BJ (cell line): Measurements from ENCODE around the gene MYO18B. TPM values are rescaled to one million over a fixed set of nuclear protein-coding genes. Genes with fewer than 3 reads are reported as not detected.

Experiments used
- CTCF ChIA-PET: fragments of 350-600 bp; formaldehyde crosslinking; extraction: SDS; loops from one replicate; lab custom pipeline; 2021; ENCODE audit warnings: antibody characterized with exemption, inconsistent platforms; lab: Yijun Ruan, JAX
- POLR2A ChIA-PET: fragments of 300-600 bp; sonication (Branson Sonifier 250); formaldehyde crosslinking; extraction: SDS; loops from one replicate; lab custom pipeline; 2021; ENCODE audit warnings: antibody characterized with exemption; lab: Charles Lee
- DNase-seq: peaks from one replicate; pipeline ENCODE4 v3.0.0-alpha.2; 2011; ENCODE audit warnings: low read depth
- H3K27me3 ChIP-seq: 2 replicates; pipeline ENCODE4 v1.6.0; 2011; ENCODE audit warnings: low read length; ENCODE audit not compliant: control insufficient read depth, insufficient read depth
- H3K36me3 ChIP-seq: 2 replicates; pipeline ENCODE4 v1.5.1; 2011; ENCODE audit warnings: low read length; ENCODE audit not compliant: control insufficient read depth, insufficient read depth
- H3K4me3 ChIP-seq: 2 replicates; pipeline ENCODE4 v1.5.1; 2011; ENCODE audit warnings: low read depth, mild to moderate bottlenecking, control low read depth, low read length
- polyA plus RNA-seq: library from polyadenylated mRNA; depleted of rRNA; stranded (reverse); fragments of >200 nt; gene quantifications from 2 replicates; pipeline ENCODE4 v1.2.3, GENCODE V29; 2011
- TF ChIP-seq, protein P1 (sequence below): IDR thresholded peaks from 2 replicates; pipeline ENCODE4 v1.5.1; 2011; ENCODE audit warnings: low read depth, mild to moderate bottlenecking, control low read depth, inconsistent platforms, low read length, moderate library complexity; ENCODE audit not compliant: insufficient read depth

MYO18B gene
- polyA plus RNA-seq, 1 experiment: not detected

DNA sequence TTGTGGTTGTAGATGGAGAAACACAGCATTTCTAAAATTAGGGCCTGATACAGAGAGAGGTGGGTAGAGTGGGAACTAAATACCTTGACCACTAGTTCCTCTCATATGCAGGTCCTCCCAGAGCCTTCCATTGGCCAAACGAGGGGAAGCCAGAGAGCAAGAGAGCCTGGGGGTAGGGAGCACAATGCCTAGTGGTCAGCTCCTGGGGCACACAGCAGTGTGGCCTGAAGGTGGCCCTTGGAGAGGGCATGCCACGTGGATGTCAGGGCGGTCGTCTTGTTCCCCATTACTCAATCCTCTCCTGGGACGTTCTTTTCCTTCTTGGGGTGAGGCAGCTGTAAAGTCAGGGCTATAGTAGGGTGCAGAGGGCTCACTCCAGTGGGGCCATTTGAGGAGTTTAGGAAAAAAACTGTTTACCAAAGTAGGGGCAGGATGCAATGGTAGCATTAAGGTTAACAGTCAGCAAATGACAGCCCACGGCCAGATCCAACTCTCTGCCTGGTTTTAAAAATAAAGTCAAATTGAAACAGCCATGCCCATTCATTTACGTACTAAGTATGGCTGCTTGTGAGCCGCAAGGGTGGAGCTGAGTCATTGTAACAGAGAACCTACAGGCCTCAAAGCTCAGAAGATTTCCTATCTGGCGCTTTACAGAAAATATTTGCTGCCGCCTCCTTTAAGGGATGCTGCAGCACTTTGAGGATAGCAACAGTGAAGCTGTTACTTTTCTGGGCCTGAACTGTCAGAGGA is 7.6 kb downstream of the MYO18B start:
- Histone ChIP-seq H3K4me3 (no peak overlapping the region), H3K27me3 (no peaks in the 10 kb centered on the region), H3K36me3 (no peaks in the 10 kb centered on the region)
- ChIA-PET POLR2A (no interaction called here), CTCF (interaction anchor here (0.9 kb wide), 1 partner anchor 389 kb away, joined by 4 read pairs; no protein-coding TSS in a partner anchor)
- TF ChIP-seq, protein P1, sequence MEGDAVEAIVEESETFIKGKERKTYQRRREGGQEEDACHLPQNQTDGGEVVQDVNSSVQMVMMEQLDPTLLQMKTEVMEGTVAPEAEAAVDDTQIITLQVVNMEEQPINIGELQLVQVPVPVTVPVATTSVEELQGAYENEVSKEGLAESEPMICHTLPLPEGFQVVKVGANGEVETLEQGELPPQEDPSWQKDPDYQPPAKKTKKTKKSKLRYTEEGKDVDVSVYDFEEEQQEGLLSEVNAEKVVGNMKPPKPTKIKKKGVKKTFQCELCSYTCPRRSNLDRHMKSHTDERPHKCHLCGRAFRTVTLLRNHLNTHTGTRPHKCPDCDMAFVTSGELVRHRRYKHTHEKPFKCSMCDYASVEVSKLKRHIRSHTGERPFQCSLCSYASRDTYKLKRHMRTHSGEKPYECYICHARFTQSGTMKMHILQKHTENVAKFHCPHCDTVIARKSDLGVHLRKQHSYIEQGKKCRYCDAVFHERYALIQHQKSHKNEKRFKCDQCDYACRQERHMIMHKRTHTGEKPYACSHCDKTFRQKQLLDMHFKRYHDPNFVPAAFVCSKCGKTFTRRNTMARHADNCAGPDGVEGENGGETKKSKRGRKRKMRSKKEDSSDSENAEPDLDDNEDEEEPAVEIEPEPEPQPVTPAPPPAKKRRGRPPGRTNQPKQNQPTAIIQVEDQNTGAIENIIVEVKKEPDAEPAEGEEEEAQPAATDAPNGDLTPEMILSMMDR: no peak
- no peak for DNase-seq

DNA sequence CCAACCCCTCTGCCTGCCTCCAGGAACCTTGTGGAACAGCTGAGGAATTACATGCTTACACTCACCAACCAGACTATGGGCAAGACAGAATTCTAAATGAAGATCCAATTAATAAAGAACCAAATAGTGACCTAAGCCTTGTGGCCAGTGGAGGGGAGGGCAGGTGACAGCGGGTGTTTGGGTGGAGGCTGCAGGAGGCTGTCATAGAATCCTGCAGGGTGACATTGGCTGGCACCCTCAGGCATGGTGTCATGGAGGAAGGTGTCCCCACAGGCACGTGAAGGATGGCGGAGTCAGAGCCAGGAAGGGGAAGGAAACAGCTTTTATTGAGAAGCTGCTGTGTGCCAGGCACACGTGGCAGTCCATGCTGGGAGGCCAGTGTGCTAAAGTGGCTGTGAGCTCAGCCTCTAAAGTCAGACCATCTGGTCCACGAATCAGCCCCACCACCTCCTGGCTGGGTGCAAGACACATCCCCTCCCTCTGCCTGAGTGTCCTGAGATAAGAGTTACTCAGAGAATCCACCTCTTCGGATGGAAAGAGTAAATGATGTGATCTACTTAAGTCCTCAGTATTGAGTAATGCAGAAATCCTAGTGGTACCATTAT is 8.7 kb downstream of the MYO18B start:
- Histone ChIP-seq H3K36me3 (no peaks in the 10 kb centered on the region), H3K4me3 (no peak overlapping the region), H3K27me3 (no peaks in the 10 kb centered on the region)
- POLR2A ChIA-PET: no interaction called here
- CTCF ChIA-PET: interaction anchor here (0.6 to 1.2 kb wide), 3 partner anchors 15 to 549 kb away, joined by 3 to 4 read pairs (median 3); no protein-coding TSS in a partner anchor
- TF ChIP-seq, protein P1: no peak; the same call in 1 of the 2 replicates
- DNase-seq: no peak

DNA sequence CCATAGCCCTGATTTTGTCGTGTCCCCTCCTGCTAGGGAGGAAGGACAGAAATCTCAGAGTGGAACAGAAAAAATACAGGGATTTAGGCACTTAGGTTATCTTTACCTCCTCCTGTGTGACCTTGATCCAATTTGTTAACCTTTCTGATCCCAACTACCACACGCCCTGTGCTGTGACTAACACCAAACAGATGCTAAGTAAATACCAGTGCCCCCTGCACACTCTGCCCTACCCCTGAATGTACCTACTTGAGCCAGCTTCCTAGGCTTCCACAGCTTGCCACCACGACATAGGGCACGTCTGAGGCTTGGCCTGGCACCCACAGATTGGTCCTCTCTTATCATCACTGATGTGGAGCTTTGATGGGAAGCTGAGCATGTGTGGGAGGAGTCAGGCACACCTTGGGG is 9.2 kb downstream of the MYO18B start:
- CTCF ChIA-PET: interaction anchor here (1.2 kb wide), 1 partner anchor 14 kb away, joined by 3 read pairs; no protein-coding TSS in a partner anchor
- Histone ChIP-seq H3K4me3 (no peak overlapping the region), H3K27me3 (no peaks in the 10 kb centered on the region), H3K36me3 (no peaks in the 10 kb centered on the region)
- POLR2A ChIA-PET: no interaction called here
- TF ChIP-seq, protein P1: no peak
- DNase-seq: no peak

DNA sequence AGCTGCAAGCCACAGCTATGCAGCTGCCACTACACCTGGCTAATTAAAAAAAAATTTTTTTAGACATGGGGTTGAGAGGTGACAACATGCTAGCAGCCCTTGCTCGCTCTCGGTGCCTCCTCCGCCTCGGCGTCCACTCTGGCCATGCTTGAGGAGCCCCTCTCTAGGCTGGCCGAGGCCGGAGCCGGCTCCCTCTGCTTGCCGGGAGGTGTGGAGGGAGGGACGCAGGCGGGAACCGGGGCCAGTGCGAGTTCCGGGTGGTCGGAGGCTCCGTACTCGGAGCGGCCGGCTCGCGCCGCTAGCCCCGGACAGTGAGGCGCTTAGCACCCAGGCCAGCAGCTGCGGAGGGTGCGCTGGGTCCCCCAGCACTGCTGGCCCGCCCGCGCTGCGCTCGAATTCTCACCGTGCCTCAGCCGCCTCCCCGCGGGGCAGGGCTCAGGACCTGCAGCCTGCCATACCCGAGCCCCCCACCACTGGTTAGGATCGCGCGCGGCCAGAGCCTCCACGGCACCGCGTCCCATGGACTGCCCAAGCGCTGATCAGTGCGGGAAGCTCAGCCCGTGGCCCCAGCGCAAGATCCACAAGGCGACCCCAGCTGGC is 10.7 kb downstream of the MYO18B start:
- no peaks in the 10 kb centered on the region for H3K36me3 ChIP-seq
- no peaks in the 10 kb centered on the region for H3K27me3 ChIP-seq
- H3K4me3 ChIP-seq: no peak overlapping the region
- POLR2A ChIA-PET: no interaction called here
- no peak for DNase-seq
- TF ChIP-seq, protein P1: no peak
- CTCF ChIA-PET: no interaction called here

DNA sequence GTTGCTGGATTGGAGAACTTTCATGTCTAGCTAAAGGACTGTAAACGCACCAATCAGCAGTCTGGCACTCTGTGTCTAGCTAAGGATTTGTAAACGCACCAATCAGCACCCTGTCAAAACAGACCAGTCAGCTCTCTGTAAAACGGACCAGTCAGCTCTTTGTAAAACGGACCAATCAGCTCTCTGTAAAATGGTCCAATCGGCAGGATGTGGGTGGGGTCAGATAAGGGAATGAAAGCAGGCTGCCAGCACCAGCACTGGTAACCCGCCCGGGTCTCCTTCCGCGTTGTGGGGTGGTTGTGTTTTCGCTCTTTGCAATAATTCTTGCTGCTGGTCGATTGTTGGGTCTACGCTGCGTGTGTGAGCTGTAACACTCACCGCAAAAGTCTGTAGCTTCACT is 11.3 kb downstream of the MYO18B start:
- H3K36me3 ChIP-seq: no peaks in the 10 kb centered on the region
- no peak for DNase-seq
- CTCF ChIA-PET: no interaction called here
- TF ChIP-seq, protein P1: no peak
- POLR2A ChIA-PET: no interaction called here
- no peak overlapping the region for H3K4me3 ChIP-seq
- no peaks in the 10 kb centered on the region for H3K27me3 ChIP-seq
